GM12892 (cell line): ENCODE measurements around the gene SETX.

Source experiments
- POLR2A ChIP-seq: IDR thresholded peaks from 2 replicates; pipeline ENCODE4 v1.6.1; 2011; ENCODE audit warnings: low read depth, low read length, control low read depth
- POLR2AphosphoS5 ChIP-seq: IDR thresholded peaks from 2 replicates; pipeline ENCODE4 v1.6.1; 2011; ENCODE audit warnings: low read depth, low read length, control low read depth
- TAF1 ChIP-seq: IDR thresholded peaks from 2 replicates; pipeline ENCODE4 v1.6.1; 2011; ENCODE audit warnings: low read depth, mild to moderate bottlenecking, control low read depth, low read length, borderline replicate concordance

DNA sequence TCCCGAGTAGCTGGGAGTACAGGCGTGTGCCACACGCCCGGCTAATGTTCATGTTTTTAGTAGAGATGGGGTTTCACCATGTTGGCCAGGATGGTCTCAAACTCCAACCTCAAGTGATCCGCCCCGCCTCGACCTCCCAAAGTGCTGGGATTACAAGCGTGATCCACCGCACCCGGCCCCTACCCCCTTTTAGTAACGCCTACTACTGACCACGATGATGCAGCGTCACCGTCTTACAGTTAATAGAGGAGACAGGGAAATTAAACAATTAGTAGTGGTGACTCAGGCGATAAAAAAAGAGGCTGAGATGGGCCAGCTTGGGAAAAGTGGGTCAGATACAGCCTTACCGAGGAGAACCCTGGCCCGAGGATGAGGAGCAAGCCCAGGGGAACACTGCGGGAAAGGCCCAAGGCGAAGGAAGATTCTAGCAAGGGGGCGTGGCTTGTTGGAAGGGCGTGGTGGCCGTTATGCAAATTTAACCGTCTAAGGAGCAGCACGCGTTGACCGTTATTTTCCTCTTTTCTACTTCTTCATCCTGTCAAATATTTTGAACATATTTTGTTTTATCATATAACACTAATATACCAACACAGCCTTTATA lies 1.6 kb upstream of the SETX start:
- TF ChIP-seq POLR2A (no peak), TAF1 (no peak), POLR2AphosphoS5 (no peak)
